SKM-1 treated with dmso at 0.1 percent for 144 hours (cell line): ENCODE measurements around the gene CNTRL.
"Not testable (repeated sequence)": the region's sequence is repeated elsewhere in the genome, so short reads cannot be mapped to it uniquely, and the experiment has no call there.

Experiments
- DNase-seq: peaks from one replicate; lab custom pipeline; 2025; ENCODE audit not compliant: unreplicated experiment; lab: John Stamatoyannopoulos, UW

CNTRL gene, protein sequence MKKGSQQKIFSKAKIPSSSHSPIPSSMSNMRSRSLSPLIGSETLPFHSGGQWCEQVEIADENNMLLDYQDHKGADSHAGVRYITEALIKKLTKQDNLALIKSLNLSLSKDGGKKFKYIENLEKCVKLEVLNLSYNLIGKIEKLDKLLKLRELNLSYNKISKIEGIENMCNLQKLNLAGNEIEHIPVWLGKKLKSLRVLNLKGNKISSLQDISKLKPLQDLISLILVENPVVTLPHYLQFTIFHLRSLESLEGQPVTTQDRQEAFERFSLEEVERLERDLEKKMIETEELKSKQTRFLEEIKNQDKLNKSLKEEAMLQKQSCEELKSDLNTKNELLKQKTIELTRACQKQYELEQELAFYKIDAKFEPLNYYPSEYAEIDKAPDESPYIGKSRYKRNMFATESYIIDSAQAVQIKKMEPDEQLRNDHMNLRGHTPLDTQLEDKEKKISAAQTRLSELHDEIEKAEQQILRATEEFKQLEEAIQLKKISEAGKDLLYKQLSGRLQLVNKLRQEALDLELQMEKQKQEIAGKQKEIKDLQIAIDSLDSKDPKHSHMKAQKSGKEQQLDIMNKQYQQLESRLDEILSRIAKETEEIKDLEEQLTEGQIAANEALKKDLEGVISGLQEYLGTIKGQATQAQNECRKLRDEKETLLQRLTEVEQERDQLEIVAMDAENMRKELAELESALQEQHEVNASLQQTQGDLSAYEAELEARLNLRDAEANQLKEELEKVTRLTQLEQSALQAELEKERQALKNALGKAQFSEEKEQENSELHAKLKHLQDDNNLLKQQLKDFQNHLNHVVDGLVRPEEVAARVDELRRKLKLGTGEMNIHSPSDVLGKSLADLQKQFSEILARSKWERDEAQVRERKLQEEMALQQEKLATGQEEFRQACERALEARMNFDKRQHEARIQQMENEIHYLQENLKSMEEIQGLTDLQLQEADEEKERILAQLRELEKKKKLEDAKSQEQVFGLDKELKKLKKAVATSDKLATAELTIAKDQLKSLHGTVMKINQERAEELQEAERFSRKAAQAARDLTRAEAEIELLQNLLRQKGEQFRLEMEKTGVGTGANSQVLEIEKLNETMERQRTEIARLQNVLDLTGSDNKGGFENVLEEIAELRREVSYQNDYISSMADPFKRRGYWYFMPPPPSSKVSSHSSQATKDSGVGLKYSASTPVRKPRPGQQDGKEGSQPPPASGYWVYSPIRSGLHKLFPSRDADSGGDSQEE (N-terminal part only)

GRCh38 chr9:121074370-121075250, at the start of gene CNTRL:
Gene CNTRL, plus strand, starts transcription at chr9:121074955. Its CDS starts 13,372 bp downstream, at chr9:121088327.
- peak; percentile 88 for DNase-seq

GRCh38 chr9:121026260-121026691, 48.5 kb upstream of the CNTRL start:
- no peak for DNase-seq

GRCh38 chr9:121026768-121027167, 48.0 kb upstream of the CNTRL start:
- no peak for DNase-seq

- DNase-seq = not testable (repeated sequence)
Measured at GRCh38 chr9:121028285-121028684, 46.5 kb upstream of the CNTRL start.

- DNase-seq = no peak
Measured at GRCh38 chr9:121029469-121029868, 45.3 kb upstream of the CNTRL start.

- DNase-seq = no peak
Measured at GRCh38 chr9:121034529-121034928, 40.2 kb upstream of the CNTRL start.

DNA sequence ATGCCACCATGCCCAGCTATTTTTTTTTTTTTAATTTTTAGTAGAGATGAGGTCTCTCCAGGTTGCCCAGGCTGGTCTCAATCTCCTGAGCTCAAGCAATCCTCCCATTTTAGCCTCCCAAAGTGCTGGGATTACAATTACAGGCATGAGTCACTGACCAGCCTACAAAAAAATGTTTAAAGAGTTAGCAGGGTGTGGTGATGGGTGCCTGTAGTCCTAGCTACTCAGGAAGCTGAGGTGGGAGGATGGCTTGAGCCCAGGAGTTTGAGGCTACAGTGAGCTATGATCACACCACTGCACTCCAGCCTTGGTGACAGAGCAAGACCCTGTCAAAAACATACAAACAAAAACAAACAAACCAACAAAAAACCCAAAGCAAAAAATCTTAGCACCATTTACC, 39.0 kb upstream of the CNTRL start:
- not testable (repeated sequence) for DNase-seq

DNA sequence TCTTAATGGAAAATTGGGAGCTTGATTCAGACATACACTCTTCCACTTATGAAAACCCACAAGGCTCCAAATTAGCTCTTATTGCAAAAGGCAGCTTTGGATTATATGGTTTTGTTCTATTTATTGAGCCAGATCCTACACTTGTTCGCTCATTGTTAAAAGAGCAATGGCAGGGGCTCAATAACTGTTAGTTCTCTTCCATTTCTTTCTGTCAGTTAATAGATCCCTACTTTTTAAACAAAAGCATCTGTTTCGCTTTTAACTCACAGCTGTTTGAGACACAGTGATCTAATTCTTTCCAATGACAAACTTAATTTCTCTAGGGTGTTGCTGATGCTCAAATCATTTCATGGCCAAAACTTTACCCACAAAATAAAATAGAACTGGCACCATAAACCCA, 36.4 kb upstream of the CNTRL start:
- DNase-seq = no peak

- no peak for DNase-seq
Measured at GRCh38 chr9:121038804-121039203, 36.0 kb upstream of the CNTRL start.

DNA sequence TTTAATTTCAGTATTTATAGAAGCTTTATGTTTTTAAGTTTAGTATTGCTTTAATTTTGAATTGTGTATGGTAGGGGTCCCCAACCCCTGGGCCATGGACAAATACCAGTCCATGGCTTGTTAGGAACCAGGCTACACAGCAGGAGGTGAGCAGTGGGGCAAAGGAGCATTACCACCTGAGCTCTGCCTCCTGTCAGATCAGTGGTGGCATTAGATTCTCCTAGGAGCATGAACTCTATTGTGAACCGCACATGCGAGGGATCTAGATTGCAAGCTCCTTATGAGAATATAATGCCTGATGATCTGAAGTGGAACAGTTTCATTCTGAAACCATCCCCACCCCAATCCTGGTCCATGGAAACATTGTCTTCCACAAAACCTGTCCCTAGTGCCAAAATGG, 26.6 kb upstream of the CNTRL start:
- no peak for DNase-seq

GRCh38 chr9:121048618-121049017, 26.1 kb upstream of the CNTRL start:
- no peak for DNase-seq

- no peak for DNase-seq
Measured at GRCh38 chr9:121050128-121050988, 24.4 kb upstream of the CNTRL start, which contains the start of gene C5. Gene C5, minus strand, starts transcription at chr9:121050275. Its CDS starts 29 bp downstream, at chr9:121050246.

- DNase-seq = no peak
Measured at GRCh38 chr9:121053544-121053943, 21.2 kb upstream of the CNTRL start.

GRCh38 chr9:121055642-121056143, 19.1 kb upstream of the CNTRL start:
- DNase-seq = no peak

DNA sequence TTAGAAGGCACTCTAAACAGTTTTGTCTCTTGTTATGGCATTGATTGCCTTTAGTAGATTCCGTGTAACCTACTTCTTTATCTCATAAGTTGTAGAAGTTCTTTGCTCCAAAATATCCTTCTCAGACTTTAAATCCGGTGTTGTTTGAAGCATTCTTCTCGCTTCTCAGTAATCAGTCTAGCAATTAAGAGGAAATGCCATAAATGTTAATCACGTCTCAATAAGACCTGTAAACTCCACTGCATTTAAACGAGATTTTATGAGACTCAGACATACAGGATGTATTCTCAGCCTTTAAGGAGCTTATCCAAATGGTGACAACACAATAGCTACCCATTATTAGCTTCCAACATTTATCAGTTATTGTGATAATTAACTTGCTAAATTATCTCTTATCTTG, 16.9 kb upstream of the CNTRL start:
- no peak for DNase-seq

- no peak for DNase-seq
Measured at GRCh38 chr9:121059513-121059912, 15.2 kb upstream of the CNTRL start.

GRCh38 chr9:121059998-121060636, 14.6 kb upstream of the CNTRL start:
- DNase-seq = peak; percentile 38

DNA sequence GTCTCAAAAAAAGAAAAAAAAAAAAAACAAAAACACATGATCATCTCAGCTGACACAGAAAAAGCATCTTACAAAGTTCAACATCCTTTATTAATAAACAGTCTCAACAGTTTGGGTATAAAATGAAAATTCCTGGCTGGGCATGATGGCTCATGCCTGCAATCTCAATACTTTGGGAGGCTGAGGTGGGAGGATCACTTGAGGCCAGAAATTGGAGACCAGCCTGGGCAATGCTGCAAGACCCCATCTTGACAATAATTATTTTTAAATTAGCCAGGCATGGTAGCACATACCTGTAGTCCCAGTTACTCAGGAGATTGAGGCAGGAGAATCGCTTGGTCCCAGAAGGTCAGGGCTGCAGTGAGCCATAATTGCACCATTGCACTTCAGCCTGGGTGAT, 7.9 kb upstream of the CNTRL start:
- DNase-seq = no peak
